Thymus (tissue), 11 donors: ENCODE measurements around the gene NEUROD4. TPM values are rescaled to one million over a fixed set of nuclear protein-coding genes. Genes with fewer than 3 reads are reported as not detected.
A peak's percentile ranks its signal among the peaks of the same experiment; 100 is the strongest.

ENCODE experiments used
- DNase-seq, 9 donors: peaks; one replicate each; pipeline ENCODE4 v3.0.0-alpha.2; 2013; ENCODE audit warnings: low spot score in 9 of 9, low read depth in 6 of 9, missing footprints in 1 of 9
- H3K27ac ChIP-seq, 2 donors: one replicate each; pipeline ENCODE4 v1.5.1; 2013; ENCODE audit warnings: control low read depth in 1 of 2, low read depth in 1 of 2, low read length in 1 of 2, mild to moderate bottlenecking in 1 of 2, moderate library complexity in 1 of 2
- H3K27me3 ChIP-seq, 2 donors: one replicate each; pipeline ENCODE4 v1.5.1; 2013; ENCODE audit warnings: low read length in 1 of 2; ENCODE audit not compliant: control insufficient read depth in 2 of 2, insufficient read depth in 1 of 2
- H3K36me3 ChIP-seq, 2 donors: one replicate each; pipeline ENCODE4 v1.5.1; 2013; ENCODE audit warnings: low read length in 1 of 2, mild to moderate bottlenecking in 1 of 2, moderate library complexity in 1 of 2; ENCODE audit not compliant: control insufficient read depth in 2 of 2, insufficient read depth in 2 of 2
- H3K4me1 ChIP-seq, 2 donors: one replicate each; pipeline ENCODE4 v1.5.1; 2013; ENCODE audit warnings: low read length in 2 of 2; ENCODE audit not compliant: control insufficient read depth in 2 of 2, insufficient read depth in 2 of 2
- H3K4me3 ChIP-seq, 2 donors: one replicate each; pipeline ENCODE4 v1.5.1; 2013; ENCODE audit warnings: low read length in 2 of 2, control low read depth in 1 of 2, mild to moderate bottlenecking in 1 of 2
- H3K9me3 ChIP-seq, 2 donors: one replicate each; pipeline ENCODE4 v1.5.1; 2013; ENCODE audit warnings: low read length in 1 of 2, mild to moderate bottlenecking in 1 of 2; ENCODE audit not compliant: control insufficient read depth in 2 of 2, insufficient read depth in 1 of 2
- WGBS: extraction: QIAGEN DNeasy Blood & Tissue Kit; methylation state at CpG from one replicate; pipeline ENCODE4 v1.1.7; 2013; 5-methylcytosine and 5-hydroxymethylcytosine counted together
- polyA plus RNA-seq: library from polyadenylated mRNA; stranded (reverse); fragments of 200-250 nt; gene quantifications from one replicate; pipeline ENCODE4 v1.2.3, GENCODE V29; 2013
- total RNA-seq: library from RNA; stranded (reverse); fragments of 120-200 nt; gene quantifications from one replicate; pipeline ENCODE4 v1.2.4, GENCODE V29; 2013
- donor health status: healthy.

The NEUROD4 gene
- total and polyA plus RNA-seq, 2 donors, result 0.07 to 0.09 TPM

- Histone ChIP-seq H3K4me3 (no peak overlapping the region), H3K36me3 (no peaks in the 10 kb centered on the region), H3K27ac (no peak overlapping the region), H3K9me3 (peaks cover 0 to 6% of the 10 kb centered on the region in 2 donors), H3K4me1 (no peaks in the 10 kb centered on the region), H3K27me3 (peaks cover 0 to 34% of the 10 kb centered on the region in 2 donors)
- WGBS, result 38% methylated on average over 3 of the region's 3 CpGs
- no peak for DNase-seq
These were observed 2.3 kb upstream of the NEUROD4 start for GRCh38 chr12:55017416-55017925.

DNA sequence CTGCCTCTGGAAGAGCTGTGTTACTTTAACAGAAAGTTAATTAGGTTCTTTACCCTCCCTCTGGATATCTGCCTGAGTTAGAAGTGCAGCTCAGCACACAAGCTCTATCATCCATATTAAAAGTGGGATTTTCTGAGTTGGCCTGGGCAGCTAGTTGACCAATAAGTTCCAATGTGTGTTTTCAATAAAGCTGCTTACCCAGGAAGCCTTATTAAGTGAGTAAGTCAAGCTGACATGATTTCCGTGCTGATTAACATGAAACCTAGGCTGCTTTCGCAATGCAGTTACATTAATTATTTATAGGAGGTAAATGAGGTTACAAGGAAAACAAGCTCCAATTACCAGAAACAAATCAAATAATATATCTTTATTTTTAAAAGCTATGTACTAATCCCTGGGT is 4.8 kb downstream of the NEUROD4 start:
- H3K36me3 ChIP-seq, result no peaks in the 10 kb centered on the region
- DNase-seq, result no peak
- WGBS, result 71% methylated on average over 2 of the region's 2 CpGs
- no peaks in the 10 kb centered on the region for H3K4me1 ChIP-seq
- no peaks in the 10 kb centered on the region for H3K9me3 ChIP-seq
- peaks cover 0 to 23% of the 10 kb centered on the region in 2 donors for H3K27me3 ChIP-seq
- no peak overlapping the region for H3K4me3 ChIP-seq
- no peak overlapping the region for H3K27ac ChIP-seq

- 90% methylated on average over 2 of the region's 2 CpGs for WGBS
- H3K4me3 ChIP-seq, result no peak overlapping the region
- H3K27me3 ChIP-seq, result peaks cover 0 to 13% of the 10 kb centered on the region in 2 donors
- H3K27ac ChIP-seq, result no peak overlapping the region
- DNase-seq, result no peak
- H3K4me1 ChIP-seq, result no peaks in the 10 kb centered on the region
- H3K9me3 ChIP-seq, result no peaks in the 10 kb centered on the region
- H3K36me3 ChIP-seq, result no peaks in the 10 kb centered on the region
These were observed 5.7 kb downstream of the NEUROD4 start for GRCh38 chr12:55025508-55025907.

- H3K4me1 ChIP-seq, result no peaks in the 10 kb centered on the region
- WGBS, result 85% methylated on average over 6 of the region's 6 CpGs
- H3K36me3 ChIP-seq, result no peaks in the 10 kb centered on the region
- H3K4me3 ChIP-seq, result no peak overlapping the region
- H3K9me3 ChIP-seq, result no peaks in the 10 kb centered on the region
- DNase-seq, result no peak
- H3K27me3 ChIP-seq, result no peaks in the 10 kb centered on the region
- H3K27ac ChIP-seq, result no peak overlapping the region
These were observed 14.4 kb downstream of the NEUROD4 start for GRCh38 chr12:55034218-55034617.

GRCh38 chr12:55036326-55037115 is 16.7 kb downstream of the NEUROD4 start:
- 62% methylated on average over 5 of the region's 5 CpGs for WGBS
- H3K4me1 ChIP-seq, result no peaks in the 10 kb centered on the region
- H3K36me3 ChIP-seq, result no peaks in the 10 kb centered on the region
- no peaks in the 10 kb centered on the region for H3K27me3 ChIP-seq
- no peak overlapping the region for H3K27ac ChIP-seq
- no peak overlapping the region for H3K4me3 ChIP-seq
- H3K9me3 ChIP-seq, result no peaks in the 10 kb centered on the region
- peak in 4 of 9 donors; percentile 1 to 42 (median 4) for DNase-seq

DNA sequence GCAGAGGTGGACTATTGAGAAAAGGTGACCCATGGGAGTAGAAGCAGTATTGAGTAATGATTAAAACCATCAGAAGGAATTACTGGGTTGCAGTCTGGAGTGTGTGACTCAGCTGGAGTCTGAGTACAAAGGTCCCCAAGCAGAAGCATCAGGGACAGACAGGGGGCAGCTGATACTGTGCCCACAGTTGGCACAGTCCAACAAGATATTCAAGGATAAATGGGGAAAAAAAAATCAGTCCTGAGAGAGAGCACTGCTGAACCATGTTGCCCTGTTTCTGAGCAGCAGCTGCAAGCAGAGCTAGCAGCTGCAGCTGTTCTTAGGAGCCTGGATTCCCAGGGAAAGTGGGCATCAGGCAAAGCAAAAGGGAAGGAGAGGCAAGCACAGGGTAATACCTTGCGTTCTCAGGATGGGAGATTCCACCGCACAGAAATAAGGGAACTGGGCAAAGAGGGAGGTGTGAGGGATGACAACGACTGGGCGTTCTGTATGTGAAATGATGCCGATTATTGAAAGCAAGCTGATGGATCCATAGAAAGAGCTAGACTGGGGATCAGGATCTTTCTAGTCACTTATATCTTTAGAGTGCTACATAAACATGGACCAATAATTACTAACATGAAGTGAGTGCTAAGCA is 17.7 kb downstream of the NEUROD4 start:
- Histone ChIP-seq H3K27ac (no peak overlapping the region), H3K27me3 (no peaks in the 10 kb centered on the region), H3K9me3 (no peaks in the 10 kb centered on the region), H3K4me3 (no peak overlapping the region), H3K4me1 (no peaks in the 10 kb centered on the region), H3K36me3 (no peaks in the 10 kb centered on the region)
- DNase-seq, result no peak
- WGBS, result 96% methylated on average over 5 of the region's 5 CpGs

DNA sequence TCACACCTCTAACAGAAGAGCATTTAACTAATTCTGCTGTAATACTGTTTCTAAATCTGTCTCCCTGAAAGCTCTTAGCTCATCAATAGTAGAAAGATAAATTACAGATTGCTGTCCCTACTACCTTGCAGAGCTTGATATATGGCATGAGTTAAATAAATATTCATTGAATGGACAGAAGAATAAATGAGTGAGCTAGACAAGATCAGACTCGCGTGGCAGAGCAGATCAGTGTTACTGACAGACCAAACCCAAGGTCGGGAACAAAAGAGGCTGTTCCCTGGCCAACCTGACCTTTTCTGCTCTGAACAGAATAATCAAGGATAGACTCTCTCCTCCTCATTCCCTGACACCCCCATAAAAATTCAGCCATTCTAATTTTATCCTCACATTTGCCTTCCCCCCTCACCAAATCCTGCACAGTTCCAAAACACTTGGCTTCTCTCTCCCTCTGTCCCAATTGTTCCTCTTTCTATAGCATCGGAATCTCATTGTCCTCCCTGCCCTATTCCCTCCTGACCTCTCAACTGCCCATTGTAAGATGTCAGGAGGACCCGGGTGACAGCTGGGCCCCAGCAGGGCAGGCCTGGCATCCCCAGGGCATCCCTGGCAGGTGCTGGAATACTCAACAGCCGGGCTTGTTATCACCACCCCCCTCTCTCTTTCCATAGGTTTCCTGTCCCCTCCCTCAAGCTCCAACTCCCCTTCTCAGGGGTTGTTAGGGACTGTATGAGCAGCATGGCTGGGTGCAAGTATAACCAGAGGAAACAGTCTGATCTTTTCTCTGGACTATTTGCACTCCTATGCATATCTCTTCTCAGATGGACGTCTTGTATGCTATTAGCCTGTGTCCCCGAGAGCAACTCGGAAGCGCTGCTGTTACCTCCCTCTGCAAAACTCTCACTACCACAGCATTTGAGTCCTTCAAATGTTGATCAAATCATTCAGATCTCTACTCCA is 19.9 kb downstream of the NEUROD4 start:
- no peak overlapping the region for H3K4me3 ChIP-seq
- H3K36me3 ChIP-seq, result no peaks in the 10 kb centered on the region
- H3K27me3 ChIP-seq, result no peaks in the 10 kb centered on the region
- DNase-seq, result no peak
- H3K4me1 ChIP-seq, result no peaks in the 10 kb centered on the region
- no peak overlapping the region for H3K27ac ChIP-seq
- 92% methylated on average over 10 of the region's 10 CpGs for WGBS
- no peaks in the 10 kb centered on the region for H3K9me3 ChIP-seq

- no peaks in the 10 kb centered on the region for H3K4me1 ChIP-seq
- H3K27me3 ChIP-seq, result no peaks in the 10 kb centered on the region
- no peak overlapping the region for H3K27ac ChIP-seq
- H3K9me3 ChIP-seq, result no peaks in the 10 kb centered on the region
- no peak overlapping the region for H3K4me3 ChIP-seq
- WGBS, result 87% methylated on average over 4 of the region's 4 CpGs
- no peaks in the 10 kb centered on the region for H3K36me3 ChIP-seq
- DNase-seq, result no peak
These were observed 21.7 kb downstream of the NEUROD4 start for GRCh38 chr12:55041345-55042055.
